ENCODE measurements around the gene MAPKAPK5. TPM values are rescaled to one million over a fixed set of nuclear protein-coding genes. Genes with fewer than 3 reads are reported as not detected.
"Not testable (repeated sequence)": the region's sequence is repeated elsewhere in the genome, so short reads cannot be mapped to it uniquely, and the experiment has no call there.

Gene MAPKAPK5
- total RNA-seq, 1 donor from 2014 or later, result 37.6 TPM

DNA sequence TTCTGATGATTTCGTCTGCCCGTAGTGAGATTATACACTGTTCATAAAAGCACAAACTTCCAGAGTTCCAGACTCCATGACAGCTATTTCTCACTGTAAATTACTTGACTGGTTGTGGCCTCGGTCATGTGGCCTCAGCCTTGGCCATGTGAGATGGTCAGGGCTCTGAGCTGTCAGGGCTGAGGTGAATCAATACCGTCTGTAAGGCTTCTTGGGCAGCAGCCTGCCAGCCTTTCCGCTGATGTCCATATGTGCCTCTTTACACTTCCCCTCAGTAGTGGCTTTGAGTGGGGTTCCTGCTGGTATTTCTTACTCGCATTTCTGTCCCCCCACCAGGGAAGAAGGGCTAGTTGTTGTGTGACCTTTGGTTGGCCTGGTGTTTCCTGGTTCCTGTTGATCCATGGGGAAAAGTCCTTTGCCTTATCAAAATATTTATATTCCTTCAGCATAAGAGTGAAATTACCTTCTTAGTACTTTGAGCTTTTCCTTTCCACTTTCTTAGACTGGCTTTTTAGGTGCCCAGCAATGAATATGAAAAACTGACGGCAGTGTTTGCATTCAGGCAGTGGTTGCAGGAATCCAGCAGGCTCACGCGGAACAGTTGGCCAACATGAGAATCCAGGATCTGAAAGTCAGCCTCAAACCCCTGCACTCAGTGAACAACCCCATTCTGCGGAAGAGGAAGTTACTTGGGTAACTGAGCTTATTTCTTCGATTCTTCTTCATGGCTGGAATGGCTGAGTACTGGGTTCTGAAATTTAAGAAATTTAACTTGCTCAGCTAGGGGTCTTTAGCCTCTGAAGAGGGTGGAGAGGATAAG lies 46.1 kb downstream of the MAPKAPK5 start:
- no peak for DNase-seq

- no peak for DNase-seq
Measured at GRCh38 chr12:111893287-111893686, 51.3 kb downstream of the MAPKAPK5 start.

DNA sequence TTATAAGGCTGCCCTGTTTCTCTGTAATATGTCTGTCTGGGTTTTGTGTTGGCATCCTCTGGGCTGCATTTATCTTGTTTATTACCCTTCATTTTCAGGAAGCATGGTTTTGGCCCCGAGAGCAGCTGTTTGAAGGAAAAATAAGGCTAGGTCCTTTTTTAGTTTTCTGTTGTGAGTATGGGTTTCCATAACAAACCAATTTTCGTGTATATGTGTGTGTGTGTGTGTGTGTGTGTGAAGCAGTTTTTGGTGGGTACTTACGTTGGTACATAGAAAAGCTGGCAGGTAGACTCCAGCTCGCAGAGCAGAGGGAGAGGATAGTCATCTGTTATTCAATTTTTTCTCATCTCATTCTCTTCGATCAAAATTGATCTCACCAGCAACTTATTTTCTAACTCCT lies 52.5 kb downstream of the MAPKAPK5 start:
- no peak for DNase-seq

- no peak for DNase-seq
Measured at GRCh38 chr12:111901182-111901581, 59.2 kb downstream of the MAPKAPK5 start.

DNA sequence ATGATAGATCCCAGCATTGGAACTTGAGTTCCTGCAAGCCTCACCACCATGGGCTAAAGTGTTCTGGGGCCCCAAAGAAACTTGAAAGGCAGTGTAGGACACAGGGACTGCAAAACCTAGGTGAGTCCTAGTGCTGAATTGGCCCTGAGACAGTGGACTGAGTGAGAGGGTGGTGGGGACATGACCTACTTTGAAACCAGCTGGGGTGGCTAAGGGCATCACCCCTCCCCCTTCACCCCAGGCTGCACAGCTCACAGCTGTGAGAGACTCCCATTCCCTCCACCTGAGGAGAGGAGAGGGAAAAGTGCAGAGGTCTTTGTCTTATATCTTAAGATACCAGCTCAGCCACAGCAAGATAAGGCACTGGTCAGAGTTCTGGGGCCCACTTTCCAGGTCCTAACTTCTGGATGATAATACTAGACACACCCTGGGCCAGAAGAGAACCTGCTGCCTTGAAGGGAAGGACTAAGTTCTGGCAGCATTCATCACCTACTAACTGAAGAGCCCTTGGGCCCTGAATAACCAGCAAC lies 62.5 kb downstream of the MAPKAPK5 start:
- no peak for DNase-seq

- no peak for DNase-seq
Measured at GRCh38 chr12:111905502-111905901, 63.5 kb downstream of the MAPKAPK5 start.

DNA sequence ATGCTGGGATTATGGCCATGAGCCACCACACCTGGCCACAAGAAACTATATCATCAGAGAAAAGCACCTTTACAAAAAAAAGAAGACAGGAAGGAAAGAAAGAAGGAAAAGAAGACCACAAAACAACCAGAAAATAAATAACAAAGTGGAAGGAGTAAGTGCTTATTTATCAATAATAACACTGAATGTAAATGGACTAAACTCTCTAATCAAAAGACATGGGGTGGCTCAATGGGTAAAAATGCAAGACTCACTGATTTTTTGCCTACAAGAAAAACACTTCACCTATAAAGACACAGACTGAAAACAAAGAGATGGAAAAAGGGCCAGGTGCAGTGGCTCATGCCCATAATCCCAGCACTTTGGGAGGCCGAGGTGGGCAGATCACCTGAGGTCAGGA lies 65.7 kb downstream of the MAPKAPK5 start:
- DNase-seq, result no peak

DNA sequence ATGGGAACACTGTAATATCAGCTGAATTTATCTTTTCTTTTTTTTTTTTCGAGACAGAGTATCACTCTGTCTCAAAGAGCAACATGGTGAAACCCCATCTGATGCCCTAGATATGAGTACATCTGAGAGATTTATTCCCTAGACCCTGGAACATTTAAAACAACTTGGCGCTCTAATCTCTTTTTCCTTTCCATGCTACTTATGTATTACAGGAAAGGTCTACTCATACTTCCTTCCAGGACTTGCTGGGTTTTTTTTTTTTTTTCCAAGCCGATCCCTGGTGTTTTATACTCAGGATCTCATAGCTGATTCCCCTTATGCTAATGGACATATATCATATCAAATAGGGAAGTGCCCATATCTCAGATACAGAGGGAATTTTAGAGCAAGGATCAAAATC lies 83.1 kb downstream of the MAPKAPK5 start:
- DNase-seq, result peak; percentile 77

DNA sequence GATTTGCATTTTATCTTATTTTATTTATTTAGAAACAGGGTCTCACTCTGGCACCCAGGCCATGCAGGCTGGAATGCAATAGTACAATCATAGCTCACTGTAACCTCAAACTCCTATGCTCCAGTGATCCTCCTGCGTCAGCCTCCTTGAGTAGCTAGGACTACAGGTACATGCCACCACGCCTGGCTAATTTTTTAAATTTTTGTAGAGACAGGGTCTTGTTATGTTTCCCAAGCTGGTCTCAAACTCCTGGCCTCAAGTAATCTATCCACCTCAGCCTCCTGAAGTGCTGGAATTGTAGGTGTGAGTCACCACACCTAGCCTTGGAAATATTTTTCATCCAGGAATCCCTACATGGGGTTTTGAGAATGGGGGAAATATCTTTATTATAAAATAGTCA lies 84.6 kb downstream of the MAPKAPK5 start:
- DNase-seq, result no peak

DNA sequence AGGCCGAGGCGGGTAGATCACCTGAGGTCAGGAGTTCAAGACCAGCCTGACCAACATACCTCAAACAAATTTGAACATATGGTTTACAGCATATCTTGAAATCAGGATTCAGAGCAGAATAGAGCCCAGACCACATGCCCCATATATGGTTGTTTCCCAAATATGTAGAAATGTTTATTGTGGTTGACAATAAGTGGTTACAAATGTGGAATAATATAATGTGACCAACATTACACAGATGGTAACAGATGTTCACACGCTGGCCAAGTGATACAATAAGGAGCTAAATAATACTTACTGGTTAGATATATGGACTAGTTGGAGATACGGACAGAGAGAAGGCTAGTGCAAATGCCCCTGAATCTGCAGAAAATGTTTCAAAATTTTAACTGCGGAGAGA lies 85.3 kb downstream of the MAPKAPK5 start:
- no peak for DNase-seq

GRCh38 chr12:111932241-111932640 lies 90.2 kb downstream of the MAPKAPK5 start:
- DNase-seq, result no peak

DNA sequence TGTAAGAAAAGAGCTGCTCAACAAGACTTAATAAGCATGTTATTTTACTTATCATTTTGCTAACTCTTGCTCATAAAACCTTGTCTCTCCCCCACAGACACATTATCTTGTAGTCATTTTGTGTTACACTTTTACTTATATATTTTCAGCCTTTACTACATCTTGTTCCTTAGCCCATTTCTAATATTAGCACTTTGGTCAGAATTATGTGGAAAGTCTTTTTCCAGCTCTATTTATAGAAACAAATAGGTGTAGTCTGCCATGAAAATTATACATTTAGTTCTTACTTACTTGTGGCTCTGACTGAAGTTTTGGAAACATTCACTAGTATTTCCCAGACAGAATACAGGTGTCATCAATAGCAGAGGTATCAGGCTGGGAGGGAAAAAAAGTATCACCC lies 94.8 kb downstream of the MAPKAPK5 start:
- no peak for DNase-seq

DNA sequence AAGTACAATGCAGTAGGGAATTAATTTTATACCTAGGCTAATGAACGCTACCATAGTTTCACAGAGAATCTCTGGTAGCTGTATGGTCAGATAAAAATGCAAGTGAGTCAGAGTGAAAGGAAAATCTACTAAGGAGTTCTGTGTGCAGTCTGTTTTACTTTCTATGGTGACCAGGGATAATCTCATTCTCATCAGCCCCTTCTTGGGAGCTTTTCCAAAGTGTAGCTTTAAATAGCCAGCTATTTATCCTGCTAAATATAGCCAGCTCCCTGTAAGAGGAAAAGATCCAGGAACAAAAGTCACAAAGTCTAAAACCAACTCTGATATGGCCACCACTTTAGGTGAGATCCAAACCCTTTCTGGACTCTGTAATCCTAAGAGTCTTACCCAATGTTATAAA lies 95.4 kb downstream of the MAPKAPK5 start:
- DNase-seq, result no peak

GRCh38 chr12:111942557-111942956 lies 100.5 kb downstream of the MAPKAPK5 start:
- DNase-seq, result peak; percentile 72

- no peak for DNase-seq
Measured at GRCh38 chr12:111943929-111944328, 101.9 kb downstream of the MAPKAPK5 start.

DNA sequence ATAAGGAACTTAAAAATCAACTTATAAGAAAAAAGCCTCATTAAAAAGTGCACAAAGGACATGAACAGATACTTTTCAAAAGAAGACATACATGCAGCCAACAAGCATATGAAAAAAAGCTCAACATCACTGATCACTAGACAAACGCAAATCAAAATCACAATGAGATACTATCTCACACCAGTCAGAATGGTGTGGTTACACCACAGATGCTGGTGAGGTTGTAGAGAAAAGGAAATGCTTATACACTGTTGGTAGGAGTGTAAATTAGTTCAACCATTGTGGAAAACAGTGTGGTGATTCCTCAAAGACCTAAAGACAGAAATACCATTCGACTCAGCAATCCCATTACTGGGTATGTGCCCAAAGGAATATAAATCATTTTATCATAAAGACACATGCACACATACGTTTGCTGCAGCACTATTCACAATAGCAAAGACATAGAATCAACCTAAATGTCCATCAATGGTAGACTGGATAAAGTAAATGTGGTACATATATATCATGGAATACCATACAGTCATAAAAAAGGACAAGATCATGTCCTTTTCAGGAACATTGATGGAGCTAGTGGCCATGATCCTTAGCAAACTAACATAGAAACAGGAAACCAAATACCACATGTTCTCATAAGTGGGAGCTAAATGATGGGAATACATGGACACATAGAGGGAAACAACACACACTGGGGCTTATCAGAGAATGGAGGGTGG lies 109.1 kb downstream of the MAPKAPK5 start:
- not testable (repeated sequence) for DNase-seq

Other genes with a start within 250 kb of the MAPKAPK5 start
- 32.0 and 37.3 TPM in 2 replicates for gene ATXN2, start 242.9 kb upstream of the MAPKAPK5 start, total RNA-seq
- gene BRAP, start 156.3 kb upstream of the MAPKAPK5 start, total RNA-seq, result 20.6 and 25.5 TPM in 2 replicates
- gene ACAD10, start 156.2 kb upstream of the MAPKAPK5 start, total RNA-seq, result 8.0 and 8.7 TPM in 2 replicates
- 68.6 and 76.6 TPM in 2 replicates for gene ALDH2, start 75.3 kb upstream of the MAPKAPK5 start, total RNA-seq
- 3.1 and 5.1 TPM in 2 replicates for gene TMEM116, start 170.9 kb downstream of the MAPKAPK5 start, total RNA-seq
- 70.2 and 92.7 TPM in 2 replicates for gene ERP29, start 171.2 kb downstream of the MAPKAPK5 start, total RNA-seq

All from dermis blood vessel endothelial cell (primary cell).